Hematopoietic multipotent progenitor cell treated with erythropoietin and hydrocortisone succinate and interleukin-3 and kit ligand, for 6 days (in vitro differentiated cells): Measurements from ENCODE around the gene AFG1L.

ENCODE experiments used
- DNase-seq: peaks from one replicate; pipeline ENCODE4 v3.0.0-alpha.2; 2015

AFG1L gene

DNA sequence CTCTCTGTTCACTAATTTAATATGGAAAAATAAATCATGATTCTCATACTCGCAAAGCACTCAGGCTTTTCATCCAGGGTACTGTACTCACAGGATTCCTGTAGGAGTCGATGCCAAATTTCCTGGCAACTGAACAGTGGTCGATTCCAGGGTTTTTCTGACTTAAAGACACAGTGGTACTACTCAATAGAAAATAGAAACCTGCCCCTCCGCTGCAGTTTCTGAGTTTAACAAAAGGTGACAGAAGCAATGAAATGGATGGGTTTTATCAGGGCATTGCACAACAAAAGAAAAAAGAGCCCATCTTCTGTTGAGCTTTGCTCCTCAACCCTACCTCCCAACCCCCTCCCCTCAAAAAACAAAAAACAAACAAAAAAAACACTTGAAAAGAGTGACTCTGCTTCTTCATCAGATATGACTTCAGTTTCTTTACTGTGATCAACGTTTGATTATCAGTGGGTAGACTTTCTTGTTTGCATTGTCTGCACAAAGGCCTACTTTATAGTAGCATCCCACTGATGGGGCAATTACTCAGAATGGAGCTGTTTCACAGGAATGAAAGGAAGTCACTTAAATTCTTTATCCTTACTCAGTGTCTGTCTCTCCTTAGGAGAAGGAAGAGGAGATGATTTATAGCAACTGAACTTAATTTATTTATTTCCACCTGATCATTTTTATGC is 169.7 kb downstream of the AFG1L start:
- DNase-seq: no peak

DNA sequence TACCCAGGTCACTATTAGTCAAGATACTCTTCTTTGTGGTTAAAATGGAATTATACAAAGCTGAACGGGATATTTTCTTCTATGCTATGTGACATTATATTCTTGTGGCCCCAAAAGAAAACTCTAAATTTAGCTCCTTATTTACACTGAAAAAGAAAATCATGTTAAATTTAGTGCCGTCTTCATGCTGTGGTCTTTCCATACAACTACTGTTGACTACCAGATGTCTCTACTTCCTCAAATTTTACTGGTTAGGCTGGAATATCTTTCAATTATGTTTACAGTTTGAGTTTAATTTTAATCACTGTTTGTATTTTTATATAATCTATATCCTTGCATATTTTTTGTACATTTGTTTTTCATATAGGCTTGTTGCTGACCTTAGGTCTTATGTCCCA is 170.2 kb downstream of the AFG1L start:
- DNase-seq: no peak

DNA sequence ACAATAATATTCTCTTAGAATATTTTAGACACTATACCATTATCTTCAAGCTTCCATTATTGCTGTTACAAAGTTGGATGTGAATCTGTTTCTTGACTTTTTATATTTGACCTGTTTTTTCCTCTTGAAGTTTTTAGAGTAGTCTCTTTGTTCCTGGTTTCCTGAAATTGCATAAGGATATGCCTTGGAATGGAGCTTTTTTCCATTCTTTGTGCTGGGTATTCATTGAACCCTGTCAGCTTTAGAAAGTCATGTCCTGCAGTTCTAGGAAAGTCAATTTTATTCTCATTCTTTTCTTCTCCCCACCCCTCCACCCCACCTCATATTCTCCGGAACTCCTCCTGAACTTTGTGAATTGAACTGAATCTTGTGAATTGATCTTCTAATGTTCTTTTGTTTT is 173.5 kb downstream of the AFG1L start:
- no peak for DNase-seq

DNA sequence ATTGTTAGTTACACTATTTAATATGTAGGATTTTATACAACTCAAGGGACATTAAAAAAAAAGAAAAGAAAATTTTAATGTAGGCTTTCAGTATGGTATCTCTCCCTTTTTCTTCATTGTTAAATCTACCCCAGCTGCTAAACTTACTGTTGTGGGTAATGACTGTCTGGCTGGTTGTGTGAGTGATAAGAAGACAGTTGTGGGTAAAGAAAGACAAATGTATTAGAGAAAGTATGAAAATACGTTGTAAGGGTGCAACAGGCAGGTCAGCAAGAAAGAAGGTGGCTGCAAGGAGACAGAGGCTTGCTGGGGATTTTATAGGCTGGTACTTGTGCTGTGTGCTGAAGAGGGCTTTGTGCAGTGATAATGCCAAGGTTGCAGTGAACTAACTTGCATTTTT is 174.5 kb downstream of the AFG1L start:
- DNase-seq: peak; percentile 70

DNA sequence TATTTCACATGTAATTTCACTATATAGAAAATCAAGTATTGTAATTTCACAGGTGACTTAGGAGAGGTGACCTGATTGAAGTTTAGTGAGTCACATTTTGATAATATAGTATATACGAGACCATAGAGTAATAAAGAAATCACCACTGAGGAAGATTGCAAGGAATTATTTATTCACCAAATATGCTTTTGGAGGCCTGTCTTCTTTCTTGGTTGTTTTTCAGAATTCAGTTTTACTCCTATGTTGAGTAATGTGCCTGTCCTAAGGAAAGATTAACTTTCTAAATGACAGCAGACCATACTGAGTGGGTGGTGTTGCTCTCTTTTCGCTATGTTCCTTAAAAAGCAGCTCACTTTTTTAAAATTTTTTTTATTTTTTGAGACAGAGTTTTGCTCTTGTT is 178.3 kb downstream of the AFG1L start:
- DNase-seq: no peak

DNA sequence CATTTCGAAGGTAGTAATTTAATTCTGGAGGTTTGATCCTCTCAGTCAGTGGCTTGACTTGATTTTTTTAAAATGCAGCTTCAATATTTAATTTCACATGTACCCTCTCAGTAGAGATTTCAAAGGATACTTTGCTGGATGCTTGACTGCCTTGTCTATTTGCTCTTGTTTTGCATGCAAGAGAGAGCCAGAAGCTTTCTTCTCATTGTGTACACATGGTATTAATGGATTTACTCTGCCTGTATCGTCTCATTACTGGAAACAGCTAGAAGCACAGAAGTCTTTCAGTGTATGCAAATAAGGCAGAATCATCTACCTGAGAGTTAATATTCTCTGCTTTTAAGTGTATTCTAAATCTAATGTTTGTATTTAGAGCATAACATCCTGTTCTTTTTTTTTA is 181.5 kb downstream of the AFG1L start:
- no peak for DNase-seq

DNA sequence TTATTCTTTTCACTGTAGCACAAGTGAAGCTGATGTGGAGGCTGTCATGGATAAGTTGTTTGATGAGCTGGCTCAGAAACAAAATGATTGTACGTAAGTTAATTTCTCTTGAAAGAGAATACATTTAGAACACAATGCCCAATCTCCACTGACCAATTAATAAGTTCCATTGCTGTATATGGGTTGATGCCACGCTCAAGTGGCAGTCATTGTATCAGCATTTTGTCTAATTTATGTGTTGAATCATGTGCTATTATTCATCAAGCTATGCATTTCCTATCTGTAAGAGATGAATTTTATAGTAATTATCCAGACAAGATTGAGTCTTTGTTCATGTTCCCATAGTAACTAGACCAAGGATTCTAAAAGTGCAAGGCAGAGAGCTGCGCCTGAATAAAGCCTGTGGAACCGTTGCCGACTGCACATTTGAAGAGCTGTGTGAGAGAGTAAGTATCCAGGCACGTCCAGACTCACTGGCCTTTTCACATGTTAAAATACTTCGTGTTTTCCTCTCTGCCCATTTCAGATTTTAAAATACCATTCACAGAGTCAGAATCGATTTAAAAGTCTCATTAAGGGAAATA is 182.1 kb downstream of the AFG1L start:
- DNase-seq: no peak

DNA sequence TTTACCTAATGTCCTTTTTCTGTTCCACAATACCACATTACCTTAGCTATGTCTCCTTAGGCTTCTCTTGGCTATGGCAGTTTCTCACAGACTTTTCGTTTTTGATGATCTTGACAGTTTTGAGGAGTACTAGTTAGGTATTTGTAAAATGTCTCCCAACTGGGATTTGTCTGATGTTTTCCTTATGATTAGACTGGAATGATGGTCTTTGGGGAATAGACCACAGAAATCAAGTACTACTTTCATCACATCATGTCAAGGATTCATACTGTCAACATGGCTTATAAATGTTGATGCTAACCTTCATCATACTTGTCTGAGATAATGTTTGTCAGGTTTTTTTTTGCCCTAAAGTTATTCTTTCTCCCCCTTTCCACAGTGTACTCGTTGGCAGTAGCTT is 187.7 kb downstream of the AFG1L start:
- DNase-seq: no peak

DNA sequence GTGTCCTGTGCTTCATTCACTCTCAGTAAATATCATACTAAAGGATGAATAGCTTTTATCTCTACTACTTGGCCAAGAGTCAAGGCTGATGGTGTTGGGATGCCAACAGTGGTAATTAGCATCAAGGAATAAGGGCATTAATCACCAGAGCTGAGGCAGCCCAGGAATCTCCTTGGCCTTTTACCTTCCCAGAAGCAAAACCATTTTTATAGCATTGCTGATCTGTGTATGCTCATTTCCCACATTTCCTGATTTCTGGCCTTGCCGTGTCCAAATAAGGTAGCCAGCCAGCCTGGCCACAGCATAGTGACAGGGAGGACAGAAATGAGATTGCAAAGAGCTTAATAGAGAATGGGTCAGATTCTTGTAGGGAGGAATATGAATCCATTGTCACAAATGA is 189.2 kb downstream of the AFG1L start:
- no peak for DNase-seq

DNA sequence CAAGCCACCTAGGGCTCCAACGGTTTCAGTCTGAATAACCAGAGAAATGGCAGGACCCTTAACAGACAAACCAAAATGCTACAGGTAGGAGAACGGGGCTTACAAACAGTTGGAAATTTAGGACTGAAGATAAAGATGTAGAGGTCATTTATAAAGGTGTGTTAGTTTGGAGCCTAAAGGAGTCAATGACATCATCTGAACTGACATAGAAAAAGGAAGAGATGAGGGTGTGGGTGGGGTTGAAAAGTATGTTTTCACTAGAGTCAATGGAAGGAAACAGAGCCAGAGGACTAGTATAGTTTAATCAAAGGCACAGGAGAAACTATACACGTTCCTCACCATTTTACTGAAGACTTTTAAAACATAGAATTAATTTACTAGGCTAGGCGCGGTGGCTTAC is 194.8 kb downstream of the AFG1L start:
- no peak for DNase-seq

DNA sequence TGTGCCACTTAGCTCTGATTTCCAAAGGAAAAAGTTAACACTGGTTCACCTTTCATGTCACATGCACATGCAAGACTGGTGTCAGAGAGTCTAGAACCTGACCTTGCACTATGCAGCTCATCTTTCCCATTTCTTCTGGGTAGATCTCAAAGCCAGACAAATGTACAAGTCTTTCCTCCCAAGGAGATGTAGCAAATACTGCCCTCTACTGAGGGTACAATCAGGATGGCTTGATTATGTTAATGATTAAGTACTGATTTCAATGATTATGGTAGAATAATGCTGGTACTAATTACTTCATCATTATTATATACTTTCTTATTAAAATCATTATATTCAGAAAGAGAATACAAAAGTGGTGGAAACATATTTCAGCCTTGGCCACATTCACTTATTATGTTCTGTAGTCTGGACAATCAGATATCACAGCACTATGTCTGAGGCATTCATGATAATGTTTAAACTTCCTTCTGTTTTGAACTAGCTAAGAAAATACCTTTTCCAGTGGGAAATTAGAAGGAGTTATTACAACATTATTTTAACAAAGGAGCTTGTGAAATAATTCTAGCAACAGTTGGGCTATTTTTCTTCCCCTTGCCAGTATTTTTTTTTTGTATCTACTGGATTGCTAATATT is 197.4 kb downstream of the AFG1L start:
- DNase-seq: peak; percentile 72

DNA sequence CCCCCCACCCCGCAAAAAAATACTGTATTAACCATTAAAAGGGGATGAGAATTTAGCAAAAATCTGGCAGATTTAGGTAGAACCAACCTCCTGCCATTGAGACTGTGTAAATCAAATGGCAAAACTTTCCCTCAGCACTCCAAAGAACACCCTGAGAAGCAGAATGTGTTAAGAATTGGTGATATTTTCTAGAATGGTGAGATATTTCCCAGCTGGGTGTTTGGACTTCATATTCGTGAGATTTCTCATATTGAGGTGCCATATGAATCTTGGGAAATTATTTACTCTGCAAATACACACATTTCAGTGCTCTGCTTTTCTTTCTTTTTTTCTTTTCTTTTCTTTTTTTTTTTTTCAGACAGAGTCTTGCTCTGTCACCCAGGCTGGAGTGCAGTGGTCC is 199.6 kb downstream of the AFG1L start:
- no peak for DNase-seq

DNA sequence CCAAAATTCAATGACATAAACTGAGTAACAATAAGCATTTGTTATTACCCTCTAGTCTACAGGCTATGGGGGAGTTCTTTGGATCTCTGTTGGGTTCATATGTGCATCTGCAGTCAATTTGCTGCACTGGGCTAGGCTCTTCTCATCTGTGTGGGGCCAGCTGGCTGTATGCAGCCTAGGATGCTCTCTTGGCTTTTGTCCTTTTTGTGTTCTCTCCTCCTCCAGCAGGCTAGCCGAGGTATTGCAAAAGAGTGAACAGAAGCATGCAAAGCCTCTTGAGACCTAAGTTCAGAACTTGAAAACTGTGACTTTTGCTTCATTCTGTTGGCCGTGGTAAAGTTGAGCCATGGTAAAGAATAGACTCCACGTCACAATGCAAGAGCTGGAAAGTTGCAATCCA is 203.0 kb downstream of the AFG1L start:
- peak; percentile 74 for DNase-seq

DNA sequence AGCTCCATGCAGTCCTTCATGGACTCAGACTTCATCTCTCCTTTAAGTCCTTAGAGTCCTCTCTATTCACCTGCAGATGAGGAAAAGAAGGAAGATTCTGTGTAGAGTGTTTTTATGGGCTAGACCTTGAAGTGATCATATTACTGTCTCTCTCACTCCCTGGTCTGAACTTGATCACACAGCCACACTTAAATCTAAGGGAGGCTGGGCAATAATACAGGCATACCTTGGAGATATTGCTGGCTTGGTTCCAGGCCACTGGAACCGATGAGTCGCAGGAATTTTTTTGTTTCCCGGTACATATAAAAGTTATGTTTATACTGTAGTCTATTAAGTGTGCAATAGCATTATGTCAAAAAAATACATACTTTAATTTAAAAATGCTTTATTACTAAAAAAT is 206.7 kb downstream of the AFG1L start:
- DNase-seq: no peak

DNA sequence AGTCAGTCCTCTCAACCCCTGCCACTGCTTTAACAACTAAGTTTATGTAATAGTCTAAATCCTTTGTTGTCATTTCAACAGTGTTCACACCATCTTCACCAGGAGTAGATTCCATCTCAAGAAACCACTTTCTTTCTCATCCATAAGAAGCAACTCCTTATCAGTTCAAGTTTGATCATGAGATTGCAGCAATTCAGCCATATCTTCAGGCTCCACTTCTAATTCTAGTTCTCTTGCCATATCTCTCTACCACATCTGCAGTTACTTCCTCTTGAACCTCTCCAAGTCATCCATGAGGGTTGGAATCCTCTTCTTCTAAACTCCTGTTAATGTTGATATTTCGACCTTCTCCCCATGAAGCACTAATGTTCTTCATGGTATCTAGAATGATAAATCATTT is 208.0 kb downstream of the AFG1L start:
- DNase-seq: peak; percentile 54

DNA sequence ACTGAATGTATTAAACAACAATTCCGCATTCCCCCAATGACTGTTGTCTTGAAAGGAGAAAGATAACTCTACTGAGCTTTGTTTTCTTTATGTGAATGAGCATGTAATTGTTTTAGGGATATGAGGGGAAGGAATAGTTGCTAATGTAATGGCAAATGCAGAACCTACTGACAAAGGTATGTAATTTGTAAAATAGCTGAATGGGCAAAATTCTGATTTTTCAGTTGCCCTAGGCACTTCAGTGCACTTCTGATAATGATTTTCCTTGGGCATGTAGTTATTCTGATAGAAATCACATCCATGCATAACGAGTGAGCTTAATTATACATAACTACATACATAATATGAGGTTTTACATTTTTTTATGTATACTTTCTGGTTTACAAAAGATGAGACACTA is 212.5 kb downstream of the AFG1L start:
- no peak for DNase-seq

DNA sequence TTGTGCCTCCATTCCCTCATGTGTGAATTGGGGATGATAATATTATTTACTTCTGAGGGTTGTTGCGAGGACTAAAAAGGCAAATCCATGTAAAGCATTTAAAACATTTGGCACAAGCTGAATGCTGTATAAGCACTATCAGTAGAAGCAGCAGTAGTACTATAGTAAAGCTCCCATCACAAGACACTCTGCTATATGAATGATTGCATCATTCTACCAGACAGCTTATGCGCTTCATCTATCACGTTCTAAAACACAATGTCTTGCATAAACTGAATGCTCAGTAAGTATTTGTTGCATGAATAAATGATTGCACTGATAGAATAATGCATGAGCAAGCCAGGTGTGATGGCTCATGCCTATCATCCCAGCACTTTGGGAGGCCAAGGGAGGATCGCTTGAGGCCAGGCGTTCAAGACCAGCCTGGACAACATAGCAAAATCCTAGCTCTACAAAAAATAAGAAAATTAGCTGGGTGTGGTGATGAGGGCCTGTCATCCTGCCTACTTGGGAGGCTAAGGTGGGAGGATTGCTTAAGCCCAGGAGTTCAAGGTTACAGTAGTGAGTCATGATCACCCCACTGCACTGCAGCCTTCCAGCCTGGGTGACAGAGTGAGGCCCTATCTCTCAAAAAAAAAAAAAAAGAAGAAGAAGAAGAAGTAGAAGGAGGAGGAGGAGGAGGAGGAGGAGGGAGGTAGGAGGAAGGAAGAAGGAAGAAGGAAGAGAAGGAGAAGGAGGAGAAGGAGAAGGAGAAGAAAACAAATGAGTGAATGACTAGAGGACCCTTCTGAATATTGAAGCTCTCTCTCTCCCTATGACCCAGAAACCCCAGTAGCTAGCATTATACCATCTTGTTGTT is 215.8 kb downstream of the AFG1L start:
- no peak for DNase-seq

DNA sequence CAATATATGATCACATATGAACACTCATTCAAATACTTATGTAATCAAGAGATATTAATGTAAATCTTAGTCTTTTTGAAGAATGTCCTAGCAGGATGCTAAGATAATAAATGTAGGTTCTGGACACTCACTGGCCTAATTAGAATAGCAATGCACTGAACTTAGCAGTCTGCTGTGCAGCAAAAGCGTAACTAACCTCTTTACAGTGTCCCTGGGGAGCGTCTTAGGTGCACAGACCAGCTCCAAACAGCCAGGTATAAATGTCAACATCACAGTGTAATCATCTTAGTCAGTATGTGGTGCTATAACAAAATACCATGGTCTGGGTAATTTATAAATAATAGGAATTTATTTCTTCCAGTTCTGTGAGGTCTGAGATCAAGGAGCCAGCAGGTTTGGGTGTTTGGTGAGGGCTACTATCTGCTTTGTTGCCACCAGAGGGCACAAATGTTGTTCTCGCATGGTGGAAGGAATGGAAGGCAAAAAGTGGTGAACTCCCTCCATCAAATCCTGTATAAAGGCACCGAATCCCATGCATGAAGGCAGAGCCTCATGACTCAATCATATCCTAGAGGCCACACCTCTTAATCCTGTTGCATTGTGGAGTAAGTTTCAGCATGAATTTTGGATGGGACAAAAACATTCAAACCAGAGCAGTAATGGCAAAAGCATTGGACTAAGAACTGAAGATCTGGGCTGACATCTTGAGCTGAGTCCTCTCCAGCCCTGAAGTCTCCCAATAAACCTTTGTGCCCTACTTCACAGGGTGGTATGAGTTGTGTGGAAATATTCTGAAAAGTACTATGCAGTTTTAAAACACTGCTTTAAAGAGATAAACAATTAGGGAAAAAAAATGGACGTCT is 224.1 kb downstream of the AFG1L start:
- peak; percentile 63 for DNase-seq

DNA sequence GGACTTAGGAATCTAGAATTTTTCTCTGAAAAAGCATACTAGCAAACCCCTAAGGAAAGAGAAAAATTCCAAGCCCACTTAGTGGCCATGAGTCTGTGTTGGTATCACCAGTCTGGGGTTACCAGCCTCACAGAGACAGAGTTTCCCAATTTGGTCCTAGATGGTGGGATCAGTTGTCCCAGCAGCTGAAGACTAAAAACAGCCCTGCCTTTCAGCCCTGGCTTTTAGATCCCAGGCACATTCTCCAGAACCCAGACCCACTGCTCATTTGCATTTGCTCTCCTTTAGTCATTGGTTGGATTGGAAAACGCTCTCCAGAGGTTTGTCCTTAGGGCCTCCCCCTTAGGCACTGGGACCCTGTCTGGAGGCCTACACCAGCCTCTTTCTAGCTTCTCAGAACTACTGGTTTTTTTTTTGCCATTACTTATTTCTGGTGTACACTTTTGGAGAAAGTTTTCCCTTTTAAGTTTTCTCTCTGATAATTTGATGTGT is 226.8 kb downstream of the AFG1L start:
- DNase-seq: no peak

DNA sequence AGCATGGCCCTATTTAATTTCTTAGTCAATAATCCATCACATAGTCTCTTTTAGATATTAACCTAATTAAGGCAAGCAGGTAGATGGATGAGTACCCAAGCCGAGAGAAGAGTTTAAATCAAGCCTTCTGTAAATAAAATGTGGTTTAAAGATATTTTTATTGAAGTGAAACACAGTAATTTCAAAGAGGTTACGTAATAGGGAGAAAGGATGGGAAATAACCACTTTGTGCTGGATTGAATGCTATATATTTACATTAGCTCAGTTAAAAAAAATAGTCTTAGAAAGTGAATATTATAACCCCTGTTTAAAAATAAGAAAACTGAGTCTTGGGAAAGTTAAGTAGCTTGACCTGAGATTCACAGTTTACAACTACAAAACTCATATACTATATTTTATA is 228.8 kb downstream of the AFG1L start:
- DNase-seq: no peak

DNA sequence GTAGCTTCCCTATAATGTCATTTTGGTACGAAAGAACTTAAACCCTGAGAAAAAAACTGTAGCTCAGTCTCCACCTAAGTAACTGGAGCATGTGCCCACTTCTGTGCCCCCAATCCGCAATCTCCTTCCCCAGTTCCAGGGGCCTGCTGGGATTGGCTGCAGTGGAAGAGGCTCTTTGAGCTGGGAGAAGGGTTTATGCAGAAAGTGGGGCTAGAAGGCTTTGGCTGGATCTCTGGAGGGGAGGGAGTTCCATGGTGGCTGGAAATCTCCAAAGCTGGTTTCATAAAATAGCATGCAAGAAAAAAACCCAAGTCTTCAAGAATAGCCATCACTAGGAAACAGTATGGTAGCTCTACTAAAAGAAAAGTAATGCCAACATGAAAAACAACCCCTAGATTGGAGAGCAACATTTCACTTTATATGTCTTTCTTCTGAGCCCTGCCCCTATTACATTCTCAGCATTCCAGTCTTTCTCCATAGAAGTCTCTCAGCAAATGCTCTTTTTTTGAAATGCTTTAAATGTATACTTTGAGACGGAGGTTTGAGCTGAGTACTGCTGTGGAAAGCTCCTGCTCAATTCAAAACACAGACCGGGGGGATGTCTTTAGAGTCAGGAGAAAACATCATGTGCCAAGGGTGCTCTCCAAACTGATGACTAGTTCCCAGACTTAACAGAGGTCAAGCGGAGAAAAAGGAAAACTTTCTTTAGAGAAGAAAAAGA is 229.8 kb downstream of the AFG1L start:
- DNase-seq: no peak

DNA sequence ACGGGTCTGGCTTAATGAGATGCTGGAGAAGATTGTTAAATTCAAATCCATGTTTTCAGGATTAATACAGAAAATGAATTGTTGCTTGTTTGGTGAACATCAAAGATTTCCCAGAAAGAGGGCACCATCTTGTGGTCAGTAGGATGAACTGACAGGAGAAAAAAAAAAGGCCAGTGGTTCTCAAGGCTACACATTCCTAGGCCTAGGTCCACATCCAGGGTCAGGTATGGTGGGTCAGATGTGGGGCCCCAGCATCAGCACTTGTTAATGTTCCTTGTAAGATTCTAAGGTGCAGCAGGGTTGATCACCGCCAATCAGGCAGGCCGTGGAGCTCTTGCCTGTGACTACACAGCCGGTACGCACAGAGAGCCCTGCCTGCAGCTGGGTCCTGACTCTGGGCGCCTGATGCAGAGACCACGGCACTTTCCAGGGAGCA is 231.9 kb downstream of the AFG1L start:
- DNase-seq: peak; percentile 74
